Muscle layer of duodenum (tissue), 2 donors: ENCODE measurements around the gene WBP1L.

Source experiments
- H3K27ac ChIP-seq: one replicate; pipeline ENCODE4 v1.7.0; 2013; ENCODE audit warnings: mild to moderate bottlenecking, low read length
- H3K27me3 ChIP-seq: one replicate; pipeline ENCODE4 v1.7.0; 2013; ENCODE audit warnings: low read depth, mild to moderate bottlenecking, control low read depth, low read length
- H3K36me3 ChIP-seq, 2 donors: one replicate each; pipeline ENCODE4 v1.7.0; 2013; ENCODE audit warnings: low read length in 2 of 2, control low read depth in 1 of 2, mild to moderate bottlenecking in 1 of 2; ENCODE audit not compliant: insufficient read depth in 2 of 2, control insufficient read depth in 1 of 2
- H3K4me1 ChIP-seq, 2 donors: one replicate each; pipeline ENCODE4 v1.7.0; 2013; ENCODE audit warnings: low read length in 2 of 2, mild to moderate bottlenecking in 2 of 2, control low read depth in 1 of 2, moderate library complexity in 1 of 2; ENCODE audit not compliant: insufficient read depth in 2 of 2, control insufficient read depth in 1 of 2
- H3K4me3 ChIP-seq, 2 donors: one replicate each; pipeline ENCODE4 v1.7.0; 2013; ENCODE audit warnings: low read length in 2 of 2, low read depth in 1 of 2, mild to moderate bottlenecking in 1 of 2
- H3K9me3 ChIP-seq, 2 donors: one replicate each; pipeline ENCODE4 v1.7.0; 2013; ENCODE audit warnings: low read length in 2 of 2, control low read depth in 1 of 2, mild to moderate bottlenecking in 1 of 2; ENCODE audit not compliant: control insufficient read depth in 1 of 2
- donor health status: healthy.

The WBP1L gene

GRCh38 chr10:102781921-102782557, 38.3 kb downstream of the WBP1L start:
- H3K4me1 ChIP-seq: peaks cover 40 to 68% of the 10 kb centered on the region in 2 donors
- peak overlapping the region; percentile 94 for H3K27ac ChIP-seq

DNA sequence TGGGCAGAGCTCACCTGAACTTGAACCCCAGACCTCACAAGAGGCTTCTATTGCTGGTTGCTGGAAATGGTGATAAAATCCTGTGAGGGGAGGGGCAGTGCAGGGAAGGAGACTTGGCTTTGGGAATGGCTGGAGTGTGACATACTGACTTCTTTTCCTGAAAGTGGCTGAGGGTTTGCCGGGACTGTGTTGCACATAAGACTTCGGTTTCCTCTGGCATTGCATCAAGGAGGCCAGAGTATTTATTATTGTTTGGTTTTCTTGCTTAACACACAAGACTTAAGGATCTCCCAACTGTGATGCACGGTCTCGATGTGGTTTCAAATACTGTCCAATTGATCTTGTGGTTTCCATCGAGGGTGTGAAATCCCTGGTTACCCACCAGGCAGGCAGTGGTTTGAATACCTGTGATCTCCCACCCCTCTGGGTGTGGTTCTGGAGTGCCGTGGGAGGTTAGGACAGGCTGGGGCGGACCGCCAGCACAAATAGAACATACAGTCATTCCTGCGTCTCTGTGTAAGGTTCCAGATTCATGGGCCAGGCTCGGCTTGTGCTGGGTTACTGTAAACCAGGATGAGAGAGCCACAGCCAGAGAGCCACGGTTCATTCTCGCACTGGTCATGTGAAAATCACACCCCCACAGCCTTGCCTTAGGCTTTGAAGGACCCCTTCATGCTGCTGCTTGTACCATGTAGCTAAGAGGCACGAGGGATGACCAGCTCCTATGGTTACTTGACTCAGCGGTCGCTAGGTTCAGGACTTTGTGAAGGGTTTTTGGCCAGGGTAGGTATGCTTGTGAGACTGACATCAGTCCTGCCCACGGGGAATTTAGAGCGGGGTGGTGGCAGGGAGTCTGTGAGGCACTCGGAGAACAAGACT, 39.2 kb downstream of the WBP1L start:
- peak overlapping the region; percentile 18 to 36 for H3K4me3 ChIP-seq
- no peaks in the 10 kb centered on the region for H3K27me3 ChIP-seq
- H3K4me1 ChIP-seq: peaks cover 39 to 70% of the 10 kb centered on the region in 2 donors
- H3K36me3 ChIP-seq: no peaks in the 10 kb centered on the region
- H3K9me3 ChIP-seq: no peaks in the 10 kb centered on the region
- peak overlapping the region; percentile 94 for H3K27ac ChIP-seq

More at GRCh38 chr10:102781921-102782557, 38.3 kb downstream of the WBP1L start:
- Histone ChIP-seq H3K36me3 (no peaks in the 10 kb centered on the region), H3K27me3 (no peaks in the 10 kb centered on the region), H3K4me3 (peak overlapping the region; percentile 18 to 36), H3K9me3 (no peaks in the 10 kb centered on the region)

GRCh38 chr10:102783568-102783967, 39.8 kb downstream of the WBP1L start:
- no peaks in the 10 kb centered on the region for H3K27me3 ChIP-seq
- H3K4me1 ChIP-seq: peaks cover 35 to 63% of the 10 kb centered on the region in 2 donors
- no peaks in the 10 kb centered on the region for H3K9me3 ChIP-seq
- H3K4me3 ChIP-seq: peak overlapping the region; percentile 2 to 36
- H3K27ac ChIP-seq: peak overlapping the region; percentile 94
- no peaks in the 10 kb centered on the region for H3K36me3 ChIP-seq

DNA sequence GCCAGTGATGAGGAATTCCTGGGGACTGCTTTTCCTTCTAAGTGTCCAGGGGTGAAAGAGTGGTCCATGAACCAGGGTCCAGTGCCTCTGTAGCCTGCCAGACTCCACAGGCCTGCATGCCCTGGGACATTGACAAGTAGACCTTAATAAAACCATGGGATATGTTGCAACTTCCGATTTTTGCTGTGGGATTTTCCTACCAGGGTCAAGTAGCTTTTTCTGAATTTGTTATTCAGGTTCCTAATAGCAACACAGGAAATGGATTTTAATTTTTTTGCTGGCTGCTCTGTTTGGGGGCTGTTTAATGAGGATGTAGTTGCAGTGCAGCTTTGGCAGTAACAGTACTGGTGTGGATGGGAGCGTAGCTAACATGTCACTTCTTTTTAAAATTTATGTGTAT, 42.1 kb downstream of the WBP1L start:
- Histone ChIP-seq H3K4me3 (peak overlapping the region in 1 of 2 donors; percentile 0), H3K4me1 (peaks cover 31 to 41% of the 10 kb centered on the region in 2 donors), H3K27ac (peak overlapping the region; percentile 42), H3K27me3 (no peaks in the 10 kb centered on the region), H3K9me3 (no peaks in the 10 kb centered on the region), H3K36me3 (no peaks in the 10 kb centered on the region)

GRCh38 chr10:102791754-102792395, 48.1 kb downstream of the WBP1L start:
- H3K27ac ChIP-seq: peak overlapping the region; percentile 17
- peaks cover 13 to 62% of the 10 kb centered on the region in 2 donors for H3K4me1 ChIP-seq

DNA sequence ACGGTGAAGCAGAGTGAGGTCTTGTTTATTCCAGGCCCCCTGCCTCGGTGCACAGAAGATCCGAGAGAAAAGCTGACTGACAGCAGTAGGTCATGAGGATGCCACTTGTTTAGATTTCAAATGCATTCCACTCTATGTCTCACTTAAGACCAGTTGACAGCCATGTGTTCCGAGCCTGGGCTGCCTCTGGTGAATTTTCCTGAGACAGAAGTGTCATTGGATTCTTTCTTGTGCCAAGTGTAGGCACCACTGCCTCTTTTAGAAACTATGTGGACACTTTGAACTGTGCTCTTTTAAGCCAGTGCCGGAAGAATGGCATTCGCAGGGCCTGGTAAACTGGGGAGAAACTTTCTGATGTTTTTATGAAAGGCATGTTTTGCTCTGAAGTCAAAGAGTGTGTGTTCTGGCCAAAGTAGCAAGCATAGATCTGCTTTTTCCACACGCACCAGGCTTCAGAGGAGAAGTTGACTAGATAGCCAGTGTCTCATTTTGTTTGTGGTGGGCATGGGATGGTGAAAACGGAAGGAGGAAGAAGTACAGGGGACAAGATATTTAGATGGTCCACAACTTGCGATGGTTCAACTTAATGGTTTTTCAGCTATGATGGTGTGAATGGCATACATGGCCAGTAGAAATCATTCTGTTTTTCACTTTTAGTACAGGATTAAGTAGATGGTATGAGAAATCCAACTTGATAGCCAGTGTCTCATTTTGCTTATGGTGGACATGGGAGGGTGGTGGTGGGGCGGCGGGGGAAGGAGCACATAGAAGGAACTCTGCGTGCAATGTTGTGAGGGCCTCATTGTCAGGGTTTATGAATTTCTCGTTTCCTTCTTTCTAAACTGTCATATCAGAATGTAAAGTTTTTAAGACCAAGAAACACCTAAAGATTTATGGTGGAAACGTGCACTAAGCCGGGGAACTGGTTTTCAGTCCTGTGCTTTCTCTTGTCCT, 52.0 kb downstream of the WBP1L start:
- H3K36me3 ChIP-seq: peaks cover 5 to 15% of the 10 kb centered on the region in 2 donors
- H3K27me3 ChIP-seq: no peaks in the 10 kb centered on the region
- H3K4me1 ChIP-seq: peaks cover 14 to 76% of the 10 kb centered on the region in 2 donors
- H3K27ac ChIP-seq: peak overlapping the region; percentile 84
- H3K9me3 ChIP-seq: no peaks in the 10 kb centered on the region
- no peak overlapping the region for H3K4me3 ChIP-seq

More at GRCh38 chr10:102791754-102792395, 48.1 kb downstream of the WBP1L start:
- H3K27me3 ChIP-seq: no peaks in the 10 kb centered on the region
- no peak overlapping the region for H3K4me3 ChIP-seq
- H3K9me3 ChIP-seq: no peaks in the 10 kb centered on the region
- H3K36me3 ChIP-seq: no peaks in the 10 kb centered on the region

GRCh38 chr10:102796407-102797176, 52.8 kb downstream of the WBP1L start:
- Histone ChIP-seq H3K9me3 (no peaks in the 10 kb centered on the region), H3K27me3 (no peaks in the 10 kb centered on the region), H3K36me3 (peaks cover 5 to 15% of the 10 kb centered on the region in 2 donors), H3K4me1 (peaks cover 23 to 79% of the 10 kb centered on the region in 2 donors), H3K27ac (peak overlapping the region; percentile 84), H3K4me3 (peak overlapping the region in 1 of 2 donors; percentile 19)

DNA sequence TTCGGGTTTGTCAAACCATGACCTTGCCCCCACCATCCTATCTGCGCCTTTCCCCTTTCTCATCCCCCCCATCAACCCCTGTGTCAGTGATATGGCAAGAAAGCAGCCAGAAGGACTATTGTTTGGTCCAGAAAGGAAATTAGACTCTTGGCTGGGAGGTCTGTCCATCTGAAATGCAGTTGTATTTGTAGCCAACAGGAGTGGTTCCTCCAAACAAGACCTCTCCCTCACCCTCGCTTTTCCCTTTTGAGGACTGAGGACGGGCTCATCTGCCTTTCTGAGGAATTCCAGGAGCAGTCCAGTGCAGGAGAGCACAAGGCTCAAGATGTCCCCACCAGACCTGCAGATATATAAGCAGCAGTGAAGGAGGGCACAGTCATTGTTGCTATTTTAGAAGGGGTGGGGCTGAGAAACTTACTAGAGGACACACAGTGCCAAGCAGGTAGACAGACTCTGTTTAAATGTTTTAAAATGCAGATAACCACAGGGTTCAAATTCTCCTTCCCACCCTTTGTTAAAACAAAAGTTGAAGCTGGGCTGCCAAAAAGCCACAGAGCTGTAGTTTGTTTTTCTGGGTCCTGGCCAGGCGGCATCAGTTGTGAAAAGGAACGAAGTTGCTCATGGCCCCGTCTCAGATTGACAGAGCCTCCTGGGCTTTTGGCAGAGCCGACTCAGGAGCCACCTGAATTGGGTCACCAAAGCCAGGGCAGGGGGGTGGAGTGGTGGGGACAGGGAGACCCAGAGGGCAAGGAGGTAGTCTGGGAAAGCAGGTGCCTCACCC, 56.1 kb downstream of the WBP1L start:
- Histone ChIP-seq H3K27ac (peak overlapping the region; percentile 68), H3K4me3 (peak overlapping the region in 1 of 2 donors; percentile 10), H3K4me1 (peaks cover 23 to 68% of the 10 kb centered on the region in 2 donors), H3K36me3 (peaks cover 9 to 15% of the 10 kb centered on the region in 2 donors), H3K27me3 (no peaks in the 10 kb centered on the region), H3K9me3 (no peaks in the 10 kb centered on the region)

DNA sequence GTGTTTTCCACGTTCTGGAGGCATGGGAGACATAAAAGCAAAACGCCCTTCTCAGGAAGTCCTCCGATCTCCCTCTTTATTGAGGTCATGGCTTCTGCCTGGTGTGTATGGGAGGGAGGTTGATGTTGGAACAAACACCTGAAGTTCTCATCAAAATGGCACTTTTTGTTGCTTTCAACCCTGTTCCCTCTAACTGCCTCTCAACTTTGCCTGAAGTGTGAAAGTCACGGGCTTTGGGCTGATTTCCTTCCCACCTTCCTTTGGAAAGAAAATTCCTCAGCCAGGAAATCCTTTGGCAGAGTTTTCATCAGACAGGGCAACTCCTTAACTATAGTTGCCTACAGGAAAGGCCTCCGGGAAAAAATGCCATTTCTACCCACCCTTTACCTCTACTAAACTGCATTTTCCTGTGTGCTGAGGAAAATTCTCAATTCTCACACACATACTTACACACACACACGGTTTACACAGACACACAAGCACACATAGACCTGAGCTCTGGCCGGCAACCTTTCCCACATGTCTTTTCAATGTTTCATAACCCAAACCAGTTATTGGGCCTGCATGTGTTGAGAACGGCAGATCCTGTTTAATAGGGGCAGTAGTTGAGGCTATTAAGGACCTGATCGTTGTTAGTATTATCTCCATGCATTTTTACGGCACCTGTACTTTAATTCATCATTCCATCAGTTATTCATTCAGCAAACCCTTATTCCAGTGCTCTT, 57.0 kb downstream of the WBP1L start:
- H3K4me1 ChIP-seq: peaks cover 17 to 59% of the 10 kb centered on the region in 2 donors
- H3K36me3 ChIP-seq: peaks cover 9 to 15% of the 10 kb centered on the region in 2 donors
- peak overlapping the region; percentile 68 for H3K27ac ChIP-seq
- H3K27me3 ChIP-seq: no peaks in the 10 kb centered on the region
- no peaks in the 10 kb centered on the region for H3K9me3 ChIP-seq
- H3K4me3 ChIP-seq: peak overlapping the region in 1 of 2 donors; percentile 10
